H1 (cell line): ENCODE measurements around the gene NR5A1. TPM values are rescaled to one million over a fixed set of nuclear protein-coding genes. Genes with fewer than 3 reads are reported as not detected.

Experiments
- CBX8 ChIP-seq: fragments of 300-800, 300-1000 bp; sonication (generic); IDR thresholded peaks from 2 replicates; pipeline ENCODE4 v1.7.1; 2016; ENCODE audit warnings: low read depth, low read length, borderline replicate concordance
- MAFK ChIP-seq: IDR thresholded peaks from 2 replicates; pipeline ENCODE4 v1.6.1; 2012; ENCODE audit warnings: low read depth, mild to moderate bottlenecking, improper control_type of control experiment, low read length
- SAP30 ChIP-seq: fragments of 300-600 bp; sonication (generic); IDR thresholded peaks from 2 replicates; pipeline ENCODE4 v1.7.1; 2012; ENCODE audit warnings: low read length, moderate library complexity, mild to moderate bottlenecking, inconsistent platforms; ENCODE audit not compliant: insufficient read depth, insufficient replicate concordance
- polyA plus RNA-seq, 7 experiments: library from polyadenylated mRNA; depleted of rRNA in 3 of 7; stranded (reverse) in 5 of 7; unstranded in 2 of 7; fragments of >200 nt in 5 of 7; fragments of 200-250 nt in 2 of 7; gene quantifications; 1 replicate in 5 of 7; 2 replicates in 1 of 7; 4 replicates in 1 of 7; pipeline versions ENCODE4 v1.2.1 to v1.2.3, GENCODE V29; 2011 to 2013; ENCODE audit warnings: missing spikeins in 2 of 7, mixed read lengths in 2 of 7
- total RNA-seq: library from RNA; stranded (reverse); fragmentation: NEBNext Ultra II Directional; extraction: Animal tissue kit (Norgen Biotek cat#: 25700); gene quantifications from 2 replicates; pipeline ENCODE4 v1.2.1, GENCODE V29; 2021

Gene NR5A1
- total and polyA plus RNA-seq, 2 of the 8 experiments (the other 6 are each of a cell fraction or from before 2014, with no cell fraction given), result 0.29 to 0.58 TPM

GRCh38 chr9:124479371-124479770, 27.8 kb downstream of the NR5A1 start (continued):
- no peak for TF ChIP-seq CBX8
- no peak for TF ChIP-seq MAFK
- TF ChIP-seq SAP30, result no peak
- TF ChIP-seq, all 59 proteins: peak for 0
